GM19372 (cell line): ENCODE measurements around the gene LTB4R.

Source experiments
- ATAC-seq: cut with Tn5 transposase; IDR thresholded peaks from one replicate; pipeline ENCODE4 v1.9.1; 2021; ENCODE audit warnings: mild to moderate bottlenecking, low read depth, moderate library complexity; ENCODE audit not compliant: unreplicated experiment

The LTB4R gene

GRCh38 chr14:24366413-24366720 lies 55.1 kb downstream of the LTB4R start:
- ATAC-seq = no peak

DNA sequence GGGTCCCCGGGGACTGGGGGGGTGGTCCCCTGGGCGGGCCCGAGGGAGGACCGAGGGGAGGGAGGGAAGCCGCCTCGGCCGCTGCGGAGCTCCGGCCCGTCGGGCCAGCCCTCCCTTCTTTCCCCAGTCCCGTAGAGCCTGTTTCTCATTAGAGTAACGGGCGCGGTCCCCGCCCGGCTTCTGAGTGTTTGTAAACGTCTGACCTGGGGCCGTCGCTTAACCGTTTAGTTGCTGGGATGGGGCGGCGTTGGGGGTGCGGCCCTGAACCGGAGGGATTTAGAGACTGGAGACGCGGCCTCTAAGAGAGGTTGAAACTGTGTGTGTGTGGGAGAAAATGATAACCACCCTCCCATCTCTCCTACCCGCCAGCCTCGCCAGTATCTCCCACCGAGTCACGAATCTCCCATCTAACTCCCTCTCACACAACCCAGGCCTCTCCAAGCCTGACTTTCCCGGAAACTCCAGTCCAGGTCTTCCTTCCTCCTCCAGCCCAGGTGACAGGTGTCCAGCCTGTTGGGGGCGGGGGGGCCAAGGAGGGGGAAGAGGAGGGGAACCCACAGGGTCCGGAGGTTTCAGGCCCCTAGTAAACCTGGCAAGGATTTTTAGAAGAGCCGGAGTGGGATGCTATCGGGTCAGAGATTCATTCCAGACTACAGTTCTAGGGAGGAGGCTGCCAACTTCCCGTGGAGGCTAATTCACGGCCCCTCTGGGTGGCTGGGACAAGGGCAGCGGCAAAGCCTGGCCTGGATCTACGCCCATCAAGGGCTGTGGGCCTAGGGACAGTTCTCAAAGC lies 55.6 kb downstream of the LTB4R start:
- ATAC-seq = peak; percentile 53
